ENCODE data around the gene C10orf67.

DNA sequence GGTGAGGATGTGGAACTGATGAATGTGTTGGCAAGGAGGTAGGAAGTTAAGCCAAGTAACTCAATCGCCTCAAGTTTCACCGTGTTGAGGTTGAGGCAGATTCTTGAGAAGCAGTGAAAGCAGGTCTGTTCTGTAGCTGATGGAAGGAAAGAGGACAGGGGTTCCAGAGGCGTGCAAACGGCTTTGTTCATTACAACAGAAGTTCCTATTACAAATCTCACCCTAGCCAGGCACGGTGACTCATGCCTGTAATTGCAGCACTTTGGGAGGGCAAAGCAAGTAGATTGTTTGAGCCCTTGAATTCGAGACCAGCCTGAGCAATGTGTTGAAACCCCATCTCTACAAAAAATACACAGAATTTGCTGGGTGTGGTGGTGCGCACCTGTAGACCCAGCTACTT, 189.4 kb downstream of the C10orf67 start:
- TF ChIP-seq, protein P1, sequence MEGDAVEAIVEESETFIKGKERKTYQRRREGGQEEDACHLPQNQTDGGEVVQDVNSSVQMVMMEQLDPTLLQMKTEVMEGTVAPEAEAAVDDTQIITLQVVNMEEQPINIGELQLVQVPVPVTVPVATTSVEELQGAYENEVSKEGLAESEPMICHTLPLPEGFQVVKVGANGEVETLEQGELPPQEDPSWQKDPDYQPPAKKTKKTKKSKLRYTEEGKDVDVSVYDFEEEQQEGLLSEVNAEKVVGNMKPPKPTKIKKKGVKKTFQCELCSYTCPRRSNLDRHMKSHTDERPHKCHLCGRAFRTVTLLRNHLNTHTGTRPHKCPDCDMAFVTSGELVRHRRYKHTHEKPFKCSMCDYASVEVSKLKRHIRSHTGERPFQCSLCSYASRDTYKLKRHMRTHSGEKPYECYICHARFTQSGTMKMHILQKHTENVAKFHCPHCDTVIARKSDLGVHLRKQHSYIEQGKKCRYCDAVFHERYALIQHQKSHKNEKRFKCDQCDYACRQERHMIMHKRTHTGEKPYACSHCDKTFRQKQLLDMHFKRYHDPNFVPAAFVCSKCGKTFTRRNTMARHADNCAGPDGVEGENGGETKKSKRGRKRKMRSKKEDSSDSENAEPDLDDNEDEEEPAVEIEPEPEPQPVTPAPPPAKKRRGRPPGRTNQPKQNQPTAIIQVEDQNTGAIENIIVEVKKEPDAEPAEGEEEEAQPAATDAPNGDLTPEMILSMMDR (IDR thresholded peaks at IDR 0.05; ENCODE audit: low read depth, low read length, poor library complexity, severe bottlenecking) = no peak
- TF ChIP-seq EZH2phosphoT487 (IDR thresholded peaks at IDR 0.05; ENCODE audit: borderline replicate concordance, low read length) = no peak
